ENCODE results near the gene PLXDC1. TPM values are rescaled to one million over a fixed set of nuclear protein-coding genes. Genes with fewer than 3 reads are reported as not detected.

Gene PLXDC1
- total and polyA plus RNA-seq, 7 experiments from 2014 or later = 2.3 to 55.7 (median 30.8) TPM

DNA sequence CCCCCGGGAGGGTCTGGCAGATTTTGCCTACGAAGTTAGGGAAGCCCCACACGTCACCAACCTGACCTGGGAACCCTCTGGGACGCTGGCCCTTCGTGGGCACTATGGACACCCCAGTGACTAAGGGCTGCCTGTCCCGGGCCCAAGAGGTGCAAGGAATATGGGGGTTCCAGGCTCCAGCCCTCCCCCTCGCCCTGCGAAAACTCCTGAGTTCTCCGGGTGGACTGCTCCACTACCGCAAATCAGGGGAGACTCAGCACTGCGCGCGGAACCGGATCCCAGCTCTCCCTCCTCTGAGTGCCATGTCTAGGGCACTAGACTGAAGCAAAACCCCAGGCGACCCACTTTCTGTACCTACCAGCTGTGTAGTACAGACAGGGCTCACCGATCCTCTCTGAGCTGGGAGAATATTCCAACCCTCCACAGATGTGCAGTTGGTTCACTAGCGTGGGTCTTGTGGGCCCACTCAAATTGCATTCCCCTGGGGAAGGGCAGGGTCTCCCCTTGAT is 14.5 kb upstream of the PLXDC1 start, which contains the start of gene ARL5C:
Gene ARL5C, minus strand, starts transcription at position 321 of the 509 bp plus-strand sequence. CDS start 401 bp downstream, outside the sequence.
- peak within 1 kb of the TSS; percentile 51 for H3K27ac ChIP-seq (ENCODE audit: low read depth, low read length)
- intact Hi-C loops (cut with micrococcal nuclease) = loop anchor here in 1 of 2 donors (10.0 kb wide), 1 partner anchor 69 kb away; no protein-coding TSS in a partner anchor
- Mint-ChIP-seq H3K27ac (peak within 1 kb of the TSS in 6 of 9 donors; percentile 3 to 71 (median 50)), H3K36me3 (peaks cover 0 to 1% (median 0%) of the 10 kb centered on the region in 5 donors), H3K4me1 (peaks cover 22 to 34% (median 29%) of the 10 kb centered on the region in 7 donors), H3K27me3 (peaks cover 0 to 41% (median 22%) of the 10 kb centered on the region in 5 donors), H3K4me3 (peak within 1 kb of the TSS; percentile 88 to 98 (median 92)), H3K9me3 (peaks cover 0 to 4% (median 0%) of the 10 kb centered on the region in 11 donors)
- CTCF ChIA-PET = interaction anchor here (0.5 to 3.7 kb wide), 8 partner anchors 8 to 182 kb away, joined by 3 to 35 read pairs (median 4); partner anchors contain the start of gene PLXDC1
- H3K4me3 ChIP-seq (ENCODE audit: low read length) = peak within 1 kb of the TSS; percentile 81
- POLR2A ChIA-PET = interaction anchor here (1.4 to 2.8 kb wide), 5 partner anchors 9 to 34 kb away, joined by 4 to 17 read pairs (median 8); partner anchors contain the start of gene RPL19
- no peaks in the 10 kb centered on the region for H3K9me3 ChIP-seq (ENCODE audit: control insufficient read depth in 2 of 3, low read length in 3 of 3)
- DNase-seq = no peak
- ATAC-seq = no peak
- no peaks in the 10 kb centered on the region for H3K27me3 ChIP-seq (ENCODE audit: control insufficient read depth in 2 of 2, insufficient read depth in 2 of 2, low read length in 2 of 2)
- H3K36me3 ChIP-seq (ENCODE audit: control insufficient read depth in 2 of 3, insufficient read depth in 3 of 3, low read length in 3 of 3) = no peaks in the 10 kb centered on the region
- peaks cover 8 to 15% of the 10 kb centered on the region in 2 donors for H3K4me1 ChIP-seq (ENCODE audit: control insufficient read depth in 2 of 2, insufficient read depth in 2 of 2, low read length in 2 of 2)

DNA sequence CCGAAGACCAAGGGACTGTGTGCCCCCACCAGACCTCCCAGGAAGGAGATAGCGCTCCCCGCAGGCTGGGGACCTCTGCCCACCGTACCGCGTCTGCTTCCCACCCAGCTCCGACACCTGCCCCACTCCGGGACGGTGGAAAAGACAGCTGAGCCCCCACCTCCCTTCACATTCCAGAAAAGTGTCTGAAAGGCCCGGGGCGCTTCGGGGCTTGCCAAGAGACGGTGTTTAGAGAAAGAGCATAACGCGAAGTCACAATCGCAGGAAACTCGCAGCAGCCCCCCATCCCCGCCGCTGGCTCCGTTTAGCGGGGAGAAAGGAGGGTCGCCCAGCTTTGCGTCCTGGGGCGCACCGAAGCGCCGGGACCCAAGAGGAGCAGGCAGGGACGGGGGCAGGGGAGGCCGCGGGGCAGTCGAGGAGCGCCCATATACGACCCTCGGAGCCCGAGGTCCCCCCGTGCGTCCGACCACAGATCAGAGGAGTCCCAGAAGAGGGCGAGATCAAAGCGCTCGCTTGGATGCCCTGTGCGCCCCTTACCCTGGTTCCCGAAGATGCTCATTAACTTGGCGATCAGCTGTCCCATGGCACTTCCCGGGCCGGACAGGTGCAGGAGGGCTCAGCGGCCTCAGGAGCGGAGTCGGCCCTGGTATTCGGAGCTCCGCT is 13.9 kb upstream of the PLXDC1 start:
- Mint-ChIP-seq H3K4me1 (peaks cover 22 to 34% (median 29%) of the 10 kb centered on the region in 7 donors), H3K27me3 (peaks cover 0 to 41% (median 22%) of the 10 kb centered on the region in 5 donors), H3K4me3 (peak overlapping the region; percentile 88 to 98 (median 92)), H3K36me3 (peaks cover 0 to 1% (median 0%) of the 10 kb centered on the region in 5 donors), H3K27ac (peak overlapping the region in 4 of 9 donors; percentile 43 to 71 (median 61)), H3K9me3 (peaks cover 0 to 4% (median 0%) of the 10 kb centered on the region in 11 donors)
- intact Hi-C loops (cut with micrococcal nuclease) = loop anchor here in 1 of 2 donors (10.0 kb wide), 1 partner anchor 69 kb away; no protein-coding TSS in a partner anchor
- peak overlapping the region; percentile 81 for H3K4me3 ChIP-seq (ENCODE audit: low read length)
- peaks cover 8 to 15% of the 10 kb centered on the region in 2 donors for H3K4me1 ChIP-seq (ENCODE audit: control insufficient read depth in 2 of 2, insufficient read depth in 2 of 2, low read length in 2 of 2)
- ChIA-PET POLR2A (interaction anchor here (0.7 to 2.3 kb wide), 8 partner anchors 9 to 312 kb away, joined by 3 to 17 read pairs (median 5); partner anchors contain the start of genes RPL19 and RPL23), CTCF (interaction anchor here (0.5 to 4.8 kb wide), 31 partner anchors 9 to 271 kb away, joined by 3 to 38 read pairs (median 3); partner anchors contain the start of genes PLXDC1 and RPL19)
- no peaks in the 10 kb centered on the region for H3K27me3 ChIP-seq (ENCODE audit: control insufficient read depth in 2 of 2, insufficient read depth in 2 of 2, low read length in 2 of 2)
- ATAC-seq (no peak), DNase-seq (peak in 1 of 9 donors; percentile 17)
- H3K27ac ChIP-seq (ENCODE audit: low read depth, low read length) = peak overlapping the region; percentile 51
- no peaks in the 10 kb centered on the region for H3K9me3 ChIP-seq (ENCODE audit: control insufficient read depth in 2 of 3, low read length in 3 of 3)
- no peaks in the 10 kb centered on the region for H3K36me3 ChIP-seq (ENCODE audit: control insufficient read depth in 2 of 3, insufficient read depth in 3 of 3, low read length in 3 of 3)

DNA sequence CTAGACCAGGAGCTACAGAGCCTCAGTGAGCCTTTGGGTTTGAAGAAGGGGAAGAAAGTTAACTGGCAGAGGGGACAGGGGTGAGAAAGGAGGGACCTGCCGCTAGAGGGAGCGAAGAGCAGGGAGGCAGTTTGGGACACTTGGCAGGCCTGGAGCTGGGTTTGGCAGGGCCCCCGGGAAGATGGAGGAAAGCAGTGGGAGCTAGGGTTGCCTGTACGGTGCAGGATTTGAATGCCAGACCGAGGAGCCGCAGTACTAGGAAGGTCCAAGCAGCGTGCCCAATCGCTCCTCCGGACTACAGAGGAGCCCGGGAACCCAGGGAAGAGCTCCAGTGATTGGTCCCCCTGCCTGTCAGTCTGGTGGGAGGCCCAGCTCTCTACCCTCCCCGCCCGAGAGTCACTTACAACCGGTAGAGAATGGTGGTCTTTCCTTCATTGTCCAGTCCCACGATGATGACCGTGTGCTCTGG is 13.3 kb upstream of the PLXDC1 start:
- DNase-seq = peak; percentile 41 to 79 (median 72)
- Histone ChIP-seq H3K4me1 (ENCODE audit: control insufficient read depth in 2 of 2, insufficient read depth in 2 of 2, low read length in 2 of 2) (peaks cover 8 to 15% of the 10 kb centered on the region in 2 donors), H3K27me3 (ENCODE audit: control insufficient read depth in 2 of 2, insufficient read depth in 2 of 2, low read length in 2 of 2) (no peaks in the 10 kb centered on the region), H3K9me3 (ENCODE audit: control insufficient read depth in 2 of 3, low read length in 3 of 3) (no peaks in the 10 kb centered on the region), H3K36me3 (ENCODE audit: control insufficient read depth in 2 of 3, insufficient read depth in 3 of 3, low read length in 3 of 3) (no peaks in the 10 kb centered on the region), H3K27ac (ENCODE audit: low read depth, low read length) (peak overlapping the region; percentile 51), H3K4me3 (ENCODE audit: low read length) (peak overlapping the region; percentile 81)
- POLR2A ChIA-PET = interaction anchor here (0.6 to 1.9 kb wide), 8 partner anchors 8 to 311 kb away, joined by 3 to 17 read pairs (median 4); partner anchors contain the start of genes RPL19 and RPL23
- Mint-ChIP-seq H3K4me1 (peaks cover 22 to 34% (median 29%) of the 10 kb centered on the region in 7 donors), H3K4me3 (peak overlapping the region; percentile 88 to 98 (median 92)), H3K9me3 (peaks cover 0 to 4% (median 0%) of the 10 kb centered on the region in 11 donors), H3K36me3 (peaks cover 0 to 1% (median 0%) of the 10 kb centered on the region in 5 donors), H3K27ac (peak overlapping the region in 6 of 9 donors; percentile 12 to 71 (median 56)), H3K27me3 (peaks cover 0 to 42% (median 22%) of the 10 kb centered on the region in 5 donors)
- CTCF ChIA-PET = interaction anchor here (0.7 to 4.8 kb wide), 27 partner anchors 9 to 271 kb away, joined by 3 to 38 read pairs (median 3); partner anchors contain the start of genes PLXDC1 and RPL19
- ATAC-seq = peak; percentile 89
- intact Hi-C loops (cut with micrococcal nuclease) = loop anchor here (1.0 to 10.0 kb wide), 6 partner anchors 10 to 70 kb away; partner anchors contain the start of gene CACNB1 (in 1 of the 2)

DNA sequence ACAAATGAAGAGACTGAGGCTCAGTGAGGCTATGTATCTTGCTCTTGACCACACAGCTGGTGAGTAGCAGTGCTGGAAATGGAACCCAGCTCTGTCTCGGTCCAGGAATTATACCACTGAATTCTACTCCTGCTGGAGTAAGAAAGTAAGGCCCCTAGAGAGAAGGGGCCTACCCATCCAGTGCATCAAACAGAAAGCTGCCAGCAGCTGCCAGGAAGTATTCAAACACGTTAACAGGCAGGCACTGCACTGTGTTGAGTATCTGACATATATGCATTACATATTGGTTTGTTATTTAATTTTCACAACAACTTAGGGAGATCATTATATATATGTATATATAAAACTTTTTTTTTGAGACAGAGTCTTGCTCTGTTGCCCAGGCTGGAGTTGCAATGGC is 10.5 kb upstream of the PLXDC1 start:
- ChIA-PET CTCF (interaction anchor here (0.7 to 4.8 kb wide), 3 partner anchors 12 to 190 kb away, joined by 3 to 38 read pairs (median 3); no protein-coding TSS in a partner anchor), POLR2A (no interaction called here)
- Mint-ChIP-seq H3K27me3 (peaks cover 0 to 37% (median 17%) of the 10 kb centered on the region in 5 donors), H3K36me3 (no peaks in the 10 kb centered on the region), H3K4me3 (no peak overlapping the region), H3K4me1 (peaks cover 15 to 26% (median 20%) of the 10 kb centered on the region in 7 donors), H3K27ac (no peak overlapping the region), H3K9me3 (no peaks in the 10 kb centered on the region)
- Histone ChIP-seq H3K4me3 (ENCODE audit: low read length) (no peak overlapping the region), H3K36me3 (ENCODE audit: control insufficient read depth in 2 of 3, insufficient read depth in 3 of 3, low read length in 3 of 3) (no peaks in the 10 kb centered on the region), H3K27me3 (ENCODE audit: control insufficient read depth in 2 of 2, insufficient read depth in 2 of 2, low read length in 2 of 2) (no peaks in the 10 kb centered on the region), H3K9me3 (ENCODE audit: control insufficient read depth in 2 of 3, low read length in 3 of 3) (no peaks in the 10 kb centered on the region), H3K4me1 (ENCODE audit: control insufficient read depth in 2 of 2, insufficient read depth in 2 of 2, low read length in 2 of 2) (peaks cover under 1 to 4% of the 10 kb centered on the region in 2 donors), H3K27ac (ENCODE audit: low read depth, low read length) (no peak overlapping the region)
- ATAC-seq (no peak), DNase-seq (no peak)
- intact Hi-C loops (cut with micrococcal nuclease) = loop anchor here in 1 of 2 donors (10.0 kb wide), 1 partner anchor 73 kb away; no protein-coding TSS in a partner anchor

DNA sequence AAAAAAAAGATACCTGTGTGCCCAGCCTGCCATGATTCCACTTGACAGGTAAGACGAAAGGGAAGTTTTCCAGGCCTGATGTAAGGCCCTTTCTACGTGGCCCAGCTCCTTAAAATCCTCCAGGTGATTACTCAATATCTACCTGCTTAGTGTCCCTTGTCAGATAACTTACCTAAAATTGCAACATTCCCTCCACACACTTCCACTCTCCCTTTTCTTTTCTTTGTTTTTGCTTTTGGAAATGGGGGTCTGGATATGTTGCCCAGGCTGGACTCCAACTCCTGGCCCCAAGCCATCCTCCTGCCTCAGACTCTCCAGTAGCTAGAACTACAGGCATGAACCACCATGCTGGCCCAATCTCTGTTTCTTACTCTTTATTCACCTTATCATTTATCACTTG is 7.2 kb upstream of the PLXDC1 start:
- Mint-ChIP-seq H3K4me1 (peaks cover 0 to 14% (median 9%) of the 10 kb centered on the region in 7 donors), H3K9me3 (peaks cover 0 to 13% (median 0%) of the 10 kb centered on the region in 11 donors), H3K27ac (no peak overlapping the region), H3K27me3 (peaks cover 0 to 22% (median 0%) of the 10 kb centered on the region in 5 donors), H3K36me3 (peaks cover 0 to 8% (median 0%) of the 10 kb centered on the region in 5 donors), H3K4me3 (no peak overlapping the region)
- ATAC-seq (no peak), DNase-seq (no peak)
- H3K4me1 ChIP-seq (ENCODE audit: control insufficient read depth in 2 of 2, insufficient read depth in 2 of 2, low read length in 2 of 2) = no peaks in the 10 kb centered on the region
- H3K36me3 ChIP-seq (ENCODE audit: control insufficient read depth in 2 of 3, insufficient read depth in 3 of 3, low read length in 3 of 3) = peaks cover 0 to 4% (median 0%) of the 10 kb centered on the region in 3 experiments
- H3K4me3 ChIP-seq (ENCODE audit: low read length) = no peak overlapping the region
- ChIA-PET POLR2A (no interaction called here), CTCF (no interaction called here)
- no peaks in the 10 kb centered on the region for H3K27me3 ChIP-seq (ENCODE audit: control insufficient read depth in 2 of 2, insufficient read depth in 2 of 2, low read length in 2 of 2)
- intact Hi-C loops (cut with micrococcal nuclease) = loop anchor here in 1 of 2 donors (10.0 kb wide), 1 partner anchor 484 kb away; the partner anchor contains the start of gene EPOP
- H3K9me3 ChIP-seq (ENCODE audit: control insufficient read depth in 2 of 3, low read length in 3 of 3) = no peaks in the 10 kb centered on the region
- H3K27ac ChIP-seq (ENCODE audit: low read depth, low read length) = no peak overlapping the region
